Omental fat pad (tissue), 4 donors: ENCODE data around the gene GRM7. TPM values are rescaled to one million over a fixed set of nuclear protein-coding genes. Genes with fewer than 3 reads are reported as not detected.

ENCODE experiments used
- ATAC-seq: fragments of 150-250 bp; one replicate; pipeline ENCODE4 v1.9.1; 2016; ENCODE audit warnings: mild to moderate bottlenecking, moderate library complexity; ENCODE audit not compliant: low FRiP score
- DNase-seq: peaks from one replicate; pipeline ENCODE4 v3.0.0-alpha.2; 2019; ENCODE audit warnings: low spot score
- total RNA-seq, 4 donors: library from RNA; depleted of rRNA; stranded (reverse); fragments of >200 nt; gene quantifications; one replicate each; pipeline ENCODE4 v1.1.0, GENCODE V29; 2016
- TF ChIP-seq, protein P1 (sequence below), 3 donors: fragments of 450-650 bp; IDR thresholded peaks; one replicate each; pipeline ENCODE4 v1.5.1; 2016 to 2017; ENCODE audit warnings: antibody characterized with exemption in 3 of 3, mild to moderate bottlenecking in 3 of 3, moderate library complexity in 2 of 3

GRM7 gene
- total RNA-seq, 4 donors from 2014 or later, result 0.12 to 0.82 (median 0.28) TPM; not detected in 1

DNA sequence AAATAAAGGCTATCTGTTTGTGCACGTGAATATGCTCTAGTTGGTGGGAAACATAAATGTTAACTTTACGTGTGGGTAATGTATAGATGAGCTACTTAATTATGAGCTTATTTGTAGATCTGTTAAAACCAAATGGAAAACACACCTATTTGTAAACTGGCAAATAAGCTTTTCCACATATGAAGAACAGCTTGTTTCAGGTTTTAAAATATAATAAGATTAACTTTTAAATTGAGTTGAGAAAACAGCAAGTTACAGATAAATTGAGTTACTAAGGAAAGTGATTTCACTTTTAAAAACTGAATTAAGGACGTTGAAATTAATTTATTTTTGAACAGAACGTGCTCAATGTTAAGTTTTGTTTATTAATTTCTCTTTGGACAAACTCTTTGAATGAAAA is 140.5 kb downstream of the GRM7 start:
- ATAC-seq (no peak), DNase-seq (no peak)
- TF ChIP-seq, protein P1, sequence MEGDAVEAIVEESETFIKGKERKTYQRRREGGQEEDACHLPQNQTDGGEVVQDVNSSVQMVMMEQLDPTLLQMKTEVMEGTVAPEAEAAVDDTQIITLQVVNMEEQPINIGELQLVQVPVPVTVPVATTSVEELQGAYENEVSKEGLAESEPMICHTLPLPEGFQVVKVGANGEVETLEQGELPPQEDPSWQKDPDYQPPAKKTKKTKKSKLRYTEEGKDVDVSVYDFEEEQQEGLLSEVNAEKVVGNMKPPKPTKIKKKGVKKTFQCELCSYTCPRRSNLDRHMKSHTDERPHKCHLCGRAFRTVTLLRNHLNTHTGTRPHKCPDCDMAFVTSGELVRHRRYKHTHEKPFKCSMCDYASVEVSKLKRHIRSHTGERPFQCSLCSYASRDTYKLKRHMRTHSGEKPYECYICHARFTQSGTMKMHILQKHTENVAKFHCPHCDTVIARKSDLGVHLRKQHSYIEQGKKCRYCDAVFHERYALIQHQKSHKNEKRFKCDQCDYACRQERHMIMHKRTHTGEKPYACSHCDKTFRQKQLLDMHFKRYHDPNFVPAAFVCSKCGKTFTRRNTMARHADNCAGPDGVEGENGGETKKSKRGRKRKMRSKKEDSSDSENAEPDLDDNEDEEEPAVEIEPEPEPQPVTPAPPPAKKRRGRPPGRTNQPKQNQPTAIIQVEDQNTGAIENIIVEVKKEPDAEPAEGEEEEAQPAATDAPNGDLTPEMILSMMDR (IDR thresholded peaks at IDR 0.05), result no peak

DNA sequence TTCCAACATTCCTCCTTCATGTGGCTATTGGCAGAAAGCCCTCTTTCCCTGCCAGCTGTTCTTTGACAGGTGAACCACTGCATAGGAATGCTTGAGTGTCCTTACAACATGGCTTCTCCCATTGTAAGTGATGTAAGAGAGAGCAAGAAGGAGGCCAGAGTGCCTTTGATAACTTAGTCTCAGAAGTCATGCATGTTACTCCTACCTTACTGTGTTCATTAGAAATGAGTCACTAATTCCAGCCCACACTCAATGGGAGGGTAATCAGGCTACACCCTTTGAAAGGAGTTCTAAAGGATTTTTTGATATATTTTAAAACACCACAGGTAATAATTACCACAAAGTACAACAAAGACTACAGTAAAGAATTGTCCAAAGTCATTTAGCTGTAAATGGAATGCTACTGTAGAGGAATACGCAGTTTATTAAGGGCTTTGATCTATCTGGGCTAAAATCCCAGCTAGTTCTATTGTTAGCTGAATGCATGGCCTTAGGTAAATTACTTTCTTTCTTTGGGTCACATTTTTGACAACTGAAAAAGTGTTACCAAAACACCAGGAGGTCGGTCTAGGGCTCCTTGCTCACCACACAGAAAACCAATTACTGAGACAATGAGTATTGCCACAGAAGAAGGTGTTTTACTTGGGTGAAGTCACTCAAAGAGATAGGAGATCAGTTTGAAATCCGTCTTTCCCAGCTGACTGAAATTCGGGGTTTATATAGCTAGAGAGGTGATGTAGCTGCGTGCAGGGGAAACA is 154.9 kb downstream of the GRM7 start:
- TF ChIP-seq, protein P1 (IDR thresholded peaks at IDR 0.05), result no peak
- no peak for DNase-seq
- no peak for ATAC-seq

DNA sequence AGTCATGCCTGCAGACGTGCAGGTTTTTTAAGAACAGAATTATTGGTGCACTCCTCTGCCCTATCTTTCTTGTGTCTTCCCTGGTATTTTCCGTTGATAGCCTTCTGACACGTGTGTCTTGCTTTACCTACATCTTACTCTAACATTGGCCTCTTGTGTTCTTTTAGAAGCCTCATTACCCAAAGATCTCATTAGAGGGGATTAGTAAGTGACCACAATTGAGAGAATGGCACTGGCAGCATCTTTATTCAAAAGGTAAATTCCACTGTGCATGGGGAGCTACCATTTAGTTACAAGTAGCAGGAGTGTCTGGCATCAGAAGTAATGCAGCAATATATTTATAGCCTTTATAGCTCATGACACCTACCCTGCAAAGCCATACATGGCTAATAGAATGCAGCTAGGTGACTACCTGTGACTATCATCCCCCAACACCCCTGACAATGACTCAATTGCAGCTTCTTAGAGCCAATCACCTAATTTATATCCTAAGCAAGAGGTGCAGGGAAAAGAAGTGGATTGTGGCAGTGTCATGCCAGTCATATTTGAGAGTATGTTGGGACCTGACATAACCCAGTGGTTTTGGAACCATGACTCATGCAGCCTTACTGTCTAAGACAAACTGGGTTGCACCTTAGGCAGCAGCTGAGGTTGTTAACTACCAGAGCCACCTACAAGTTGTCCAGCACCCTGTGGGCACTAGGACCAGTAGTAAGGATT is 164.8 kb downstream of the GRM7 start:
- no peak for ATAC-seq
- DNase-seq, result no peak

DNA sequence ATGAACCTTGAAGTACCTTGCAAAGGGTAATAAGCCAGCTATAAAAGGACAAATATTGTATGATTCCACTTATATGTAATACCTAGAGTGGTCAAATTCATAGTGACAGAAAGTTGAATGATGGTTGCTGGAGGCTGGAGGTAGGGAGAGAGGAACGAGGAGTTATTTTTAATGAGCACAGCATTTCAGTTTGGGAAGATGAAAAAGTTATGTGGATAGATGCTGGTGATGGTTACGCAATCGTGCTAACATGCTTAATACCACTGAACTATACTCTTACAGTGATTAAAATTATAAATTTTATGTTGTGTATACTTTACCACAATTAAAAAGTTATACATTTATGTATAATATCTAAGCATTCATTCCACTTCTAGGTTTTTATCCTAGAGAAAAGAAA is 168.6 kb downstream of the GRM7 start:
- no peak for ATAC-seq
- TF ChIP-seq, protein P1 (IDR thresholded peaks at IDR 0.05), result no peak
- no peak for DNase-seq

More for the DNA sequence above, 164.8 kb downstream of the GRM7 start:
- TF ChIP-seq, protein P1 (IDR thresholded peaks at IDR 0.05), result no peak

DNA sequence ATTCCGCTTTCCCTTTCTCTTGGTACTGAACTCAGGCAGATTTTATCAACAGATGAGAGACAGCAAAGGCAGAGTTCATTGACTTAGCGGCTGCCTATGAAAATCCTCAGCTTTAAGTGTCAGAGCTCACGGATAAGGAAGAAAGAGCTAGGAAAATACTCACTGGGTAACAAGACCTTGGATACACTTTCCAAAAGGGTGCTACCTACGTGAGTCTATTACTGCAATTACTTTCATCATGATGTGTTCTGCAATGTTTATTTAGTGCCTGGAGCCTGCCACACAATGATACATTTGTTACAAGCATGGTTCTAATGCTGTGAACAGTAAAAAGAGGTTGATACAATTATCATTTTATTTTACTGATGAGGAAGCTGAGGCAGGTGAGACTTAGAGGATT is 177.5 kb downstream of the GRM7 start:
- ATAC-seq, result no peak
- TF ChIP-seq, protein P1 (IDR thresholded peaks at IDR 0.05), result no peak
- no peak for DNase-seq

DNA sequence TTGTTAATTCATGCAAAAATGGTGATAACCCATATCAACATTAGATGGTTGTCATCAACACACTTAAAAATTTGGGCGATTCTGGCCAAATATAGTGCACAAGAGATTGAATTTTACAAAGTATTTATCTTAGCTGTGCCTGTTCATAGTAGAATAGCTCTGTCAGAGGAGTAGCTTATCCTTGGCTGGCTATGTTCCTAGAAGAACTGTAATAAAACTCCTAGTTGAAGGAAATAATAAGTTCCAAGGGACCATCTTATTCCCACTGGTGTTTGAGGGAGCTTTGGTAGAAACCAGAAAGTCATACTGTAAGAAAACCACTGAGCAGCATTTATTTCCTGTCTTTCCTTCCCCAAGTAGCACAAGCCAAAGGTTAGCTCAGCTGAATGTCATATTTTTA is 201.8 kb downstream of the GRM7 start:
- TF ChIP-seq, protein P1 (IDR thresholded peaks at IDR 0.05), result no peak
- DNase-seq, result no peak
- no peak for ATAC-seq
